HEK293T (cell line): ENCODE data around the gene NHS.

Experiments
- ARNT ChIP-seq: fragments of 450-650 bp; IDR thresholded peaks from 2 replicates; pipeline ENCODE4 v1.6.1; 2017; ENCODE audit warnings: mild to moderate bottlenecking
- FOXK2 ChIP-seq: fragments of 450-650 bp; IDR thresholded peaks from 2 replicates; pipeline ENCODE4 v1.6.1; 2016; ENCODE audit warnings: mild to moderate bottlenecking
- LEF1 ChIP-seq: fragments of 450-650 bp; IDR thresholded peaks from 2 replicates; pipeline ENCODE4 v1.6.1; 2017; ENCODE audit warnings: mild to moderate bottlenecking, borderline replicate concordance
- SUZ12 ChIP-seq: fragments of 450-650 bp; IDR thresholded peaks from 2 replicates; pipeline ENCODE4 v1.6.1; 2016; ENCODE audit warnings: mild to moderate bottlenecking
- ZNF384 ChIP-seq: fragments of 450-650 bp; IDR thresholded peaks from 2 replicates; pipeline ENCODE4 v1.6.1; 2016

GRCh38 chrX:17361620-17362019 lies 13.4 kb upstream of the NHS start:
- TF ChIP-seq ZNF384 (no peak), LEF1 (no peak), FOXK2 (no peak), SUZ12 (no peak), ARNT (no peak)
